ENCODE data around the gene TLCD3A.

- TF ChIP-seq CTCF (IDR thresholded peaks at IDR 0.05) (no peak), POLR2A (IDR thresholded peaks at IDR 0.05) (no peak), EP300 (IDR thresholded peaks at IDR 0.05) (no peak)
Measured at GRCh38 chr17:732902-733720, 715 bp downstream of the TLCD3A start.

Data from gastroesophageal sphincter (tissue), 3 donors.